ENCODE data around the gene IL9. TPM values are rescaled to one million over a fixed set of nuclear protein-coding genes. Genes with fewer than 3 reads are reported as not detected.

IL9 gene
- total and polyA plus RNA-seq, 2 of the 13 experiments (the other 11 are each of a cell fraction or from before 2014, with no cell fraction given), result not detected

GRCh38 chr5:135850671-135851070 lies 45.0 kb downstream of the IL9 start:
- H3K27ac ChIP-seq (ENCODE audit: extremely low read length, insufficient read depth, low read length), result no peak overlapping the region
- no peak for DNase-seq (ENCODE audit: low spot score)
- H4K20me1 ChIP-seq (ENCODE audit: insufficient read depth, low read length), result no peaks in the 10 kb centered on the region
- POLR2A ChIA-PET, result no interaction called here
- CTCF ChIA-PET (ENCODE audit: low intra/inter-chr PET ratio, low total read pairs), result no interaction called here
- intact Hi-C loops (cut with micrococcal nuclease; ENCODE audit: unreplicated experiment), result no loop called here
- H3K4me1 ChIP-seq (ENCODE audit: insufficient read depth, low read length), result no peaks in the 10 kb centered on the region
- WGBS (ENCODE audit: low lambda C conversion rate), result 53% methylated on average over 6 of the region's 6 CpGs
- no TSS peak for BruUV-seq (replicated peaks)
- H3K27me3 ChIP-seq (ENCODE audit: control insufficient read depth in 1 of 2, insufficient read depth in 2 of 2, low read length in 2 of 2), result peaks cover 0 to 21% of the 10 kb centered on the region in 2 experiments; a peak in 2 of 5 replicates
- in situ Hi-C loops (cut with HindIII; ENCODE audit: extremely low pct_ligation_motif_present, low pct_unique_long_range_greater_than_20kb), result loop anchor here (25.0 kb wide), 1 partner anchor 562 kb away; no protein-coding TSS in a partner anchor
- no peak overlapping the region for H3K4me3 ChIP-seq (replicated peaks in 1 of 3; ENCODE audit: insufficient read depth in 1 of 3, low read depth in 2 of 3, low read length in 3 of 3)
- no peak overlapping the region for H3K4me2 ChIP-seq (ENCODE audit: low read depth, low read length)
- ATAC-seq, result no peak
- no peaks in the 10 kb centered on the region for H3K36me3 ChIP-seq (replicated peaks in 1 of 2; ENCODE audit: control insufficient read depth in 1 of 2, insufficient read depth in 2 of 2, low read length in 2 of 2)
- H2AFZ ChIP-seq (ENCODE audit: low read length), result no peak overlapping the region
- no peaks in the 10 kb centered on the region for H3K9me3 ChIP-seq (ENCODE audit: low read length)
- H3K79me2 ChIP-seq (ENCODE audit: insufficient read depth, low read length), result no peaks in the 10 kb centered on the region
- no peak for FAIRE-seq
- H3K9ac ChIP-seq (ENCODE audit: insufficient read depth, low read depth, low read length), result no peak overlapping the region
- no peak for TF ChIP-seq EP300 (IDR thresholded peaks at IDR 0.05; ENCODE audit: low read depth in 2 of 2, low read length in 2 of 2)
- TF ChIP-seq EP300 (CRISPR knock-in tag; IDR thresholded peaks at IDR 0.05; ENCODE audit: borderline replicate concordance), result no peak
- TF ChIP-seq ARNT (IDR thresholded peaks at IDR 0.05), result no peak
- TF ChIP-seq, protein P1, sequence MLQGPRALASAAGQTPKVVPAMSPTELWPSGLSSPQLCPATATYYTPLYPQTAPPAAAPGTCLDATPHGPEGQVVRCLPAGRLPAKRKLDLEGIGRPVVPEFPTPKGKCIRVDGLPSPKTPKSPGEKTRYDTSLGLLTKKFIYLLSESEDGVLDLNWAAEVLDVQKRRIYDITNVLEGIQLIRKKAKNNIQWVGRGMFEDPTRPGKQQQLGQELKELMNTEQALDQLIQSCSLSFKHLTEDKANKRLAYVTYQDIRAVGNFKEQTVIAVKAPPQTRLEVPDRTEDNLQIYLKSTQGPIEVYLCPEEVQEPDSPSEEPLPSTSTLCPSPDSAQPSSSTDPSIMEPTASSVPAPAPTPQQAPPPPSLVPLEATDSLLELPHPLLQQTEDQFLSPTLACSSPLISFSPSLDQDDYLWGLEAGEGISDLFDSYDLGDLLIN (CRISPR knock-in tag; IDR thresholded peaks at IDR 0.05; ENCODE audit: borderline replicate concordance), result no peak
- TF ChIP-seq FOXA3 (CRISPR knock-in tag; IDR thresholded peaks at IDR 0.05), result no peak
- no peak for TF ChIP-seq ZFP36L2 (CRISPR knock-in tag; IDR thresholded peaks at IDR 0.05)
- no peak for TF ChIP-seq ZNF333 (CRISPR knock-in tag; IDR thresholded peaks at IDR 0.05; ENCODE audit: borderline replicate concordance)
- TF ChIP-seq TBX3 (IDR thresholded peaks at IDR 0.05; ENCODE audit: borderline replicate concordance), result no peak
- TF ChIP-seq ZBTB4 (CRISPR knock-in tag; IDR thresholded peaks at IDR 0.05; ENCODE audit: borderline replicate concordance), result no peak
- no peak for TF ChIP-seq HNF4A (CRISPR knock-in tag; IDR thresholded peaks at IDR 0.05)
- TF ChIP-seq ZBTB42 (CRISPR knock-in tag; IDR thresholded peaks at IDR 0.05), result no peak
- no peak for TF ChIP-seq ZNF768 (CRISPR knock-in tag; IDR thresholded peaks at IDR 0.05)
- TF ChIP-seq, protein P2, sequence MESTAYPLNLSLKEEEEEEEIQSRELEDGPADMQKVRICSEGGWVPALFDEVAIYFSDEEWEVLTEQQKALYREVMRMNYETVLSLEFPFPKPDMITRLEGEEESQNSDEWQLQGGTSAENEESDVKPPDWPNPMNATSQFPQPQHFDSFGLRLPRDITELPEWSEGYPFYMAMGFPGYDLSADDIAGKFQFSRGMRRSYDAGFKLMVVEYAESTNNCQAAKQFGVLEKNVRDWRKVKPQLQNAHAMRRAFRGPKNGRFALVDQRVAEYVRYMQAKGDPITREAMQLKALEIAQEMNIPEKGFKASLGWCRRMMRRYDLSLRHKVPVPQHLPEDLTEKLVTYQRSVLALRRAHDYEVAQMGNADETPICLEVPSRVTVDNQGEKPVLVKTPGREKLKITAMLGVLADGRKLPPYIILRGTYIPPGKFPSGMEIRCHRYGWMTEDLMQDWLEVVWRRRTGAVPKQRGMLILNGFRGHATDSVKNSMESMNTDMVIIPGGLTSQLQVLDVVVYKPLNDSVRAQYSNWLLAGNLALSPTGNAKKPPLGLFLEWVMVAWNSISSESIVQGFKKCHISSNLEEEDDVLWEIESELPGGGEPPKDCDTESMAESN (CRISPR knock-in tag; conservative IDR thresholded peaks at IDR 0.05), result no peak
- TF ChIP-seq ETV5 (CRISPR knock-in tag; IDR thresholded peaks at IDR 0.05; ENCODE audit: borderline replicate concordance), result no peak
- TF ChIP-seq, protein P3, sequence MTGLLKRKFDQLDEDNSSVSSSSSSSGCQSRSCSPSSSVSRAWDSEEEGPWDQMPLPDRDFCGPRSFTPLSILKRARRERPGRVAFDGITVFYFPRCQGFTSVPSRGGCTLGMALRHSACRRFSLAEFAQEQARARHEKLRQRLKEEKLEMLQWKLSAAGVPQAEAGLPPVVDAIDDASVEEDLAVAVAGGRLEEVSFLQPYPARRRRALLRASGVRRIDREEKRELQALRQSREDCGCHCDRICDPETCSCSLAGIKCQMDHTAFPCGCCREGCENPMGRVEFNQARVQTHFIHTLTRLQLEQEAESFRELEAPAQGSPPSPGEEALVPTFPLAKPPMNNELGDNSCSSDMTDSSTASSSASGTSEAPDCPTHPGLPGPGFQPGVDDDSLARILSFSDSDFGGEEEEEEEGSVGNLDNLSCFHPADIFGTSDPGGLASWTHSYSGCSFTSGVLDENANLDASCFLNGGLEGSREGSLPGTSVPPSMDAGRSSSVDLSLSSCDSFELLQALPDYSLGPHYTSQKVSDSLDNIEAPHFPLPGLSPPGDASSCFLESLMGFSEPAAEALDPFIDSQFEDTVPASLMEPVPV (CRISPR knock-in tag; IDR thresholded peaks at IDR 0.05), result no peak
- TF ChIP-seq AGO1 (IDR thresholded peaks at IDR 0.05; ENCODE audit: low read depth, low read length, poor library complexity, severe bottlenecking), result no peak
- TF ChIP-seq NR2F2 (IDR thresholded peaks at IDR 0.05; ENCODE audit: borderline replicate concordance, low read depth), result no peak
- TF ChIP-seq MAZ (IDR thresholded peaks at IDR 0.05; ENCODE audit: borderline replicate concordance, low read depth, low read length), result no peak
- TF ChIP-seq MAZ (CRISPR knock-in tag; IDR thresholded peaks at IDR 0.05; ENCODE audit: low read depth), result no peak
